Testis (tissue), 2 donors: ENCODE data around the gene PDE4B.
"Not testable (repeated sequence)": the region's sequence is repeated elsewhere in the genome, so short reads cannot be mapped to it uniquely, and the experiment has no call there.

ENCODE experiments used
- CTCF ChIP-seq, 3 experiments: fragments of 450-650 bp in 2 of 3; fragments of 200-600 bp in 1 of 3; sonication (generic) in 1 of 3; IDR thresholded peaks; one replicate each; pipeline ENCODE4 v1.5.1; 2016 to 2019; ENCODE audit warnings: antibody characterized with exemption in 3 of 3, mild to moderate bottlenecking in 2 of 3, moderate library complexity in 1 of 3
- POLR2A ChIP-seq: fragments of 450-650 bp; IDR thresholded peaks from one replicate; pipeline ENCODE4 v1.6.1; 2017; ENCODE audit warnings: antibody characterized with exemption, mild to moderate bottlenecking, moderate library complexity

DNA sequence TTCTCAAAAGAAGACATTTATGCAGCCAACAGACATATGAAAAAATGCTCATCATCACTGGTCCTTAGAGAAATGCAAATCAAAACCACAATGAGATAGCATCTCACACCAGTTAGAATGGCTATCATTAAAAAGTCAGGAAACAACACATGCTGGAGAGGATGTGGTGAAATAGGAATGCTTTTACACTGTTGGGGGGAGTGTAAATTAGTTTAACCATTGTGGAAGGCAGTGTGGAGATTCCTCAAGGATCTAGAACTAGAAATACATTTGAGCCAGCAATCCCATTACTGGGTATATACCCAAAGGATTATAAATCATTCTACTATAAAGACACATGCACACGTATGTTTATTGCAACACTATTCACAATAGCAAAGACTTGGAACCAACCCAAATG, 618.8 kb downstream of the PDE4B start:
- not testable (repeated sequence) for TF ChIP-seq CTCF (IDR thresholded peaks at IDR 0.05); POLR2A
